ENCODE data around the gene RFXANK. TPM values are rescaled to one million over a fixed set of nuclear protein-coding genes. Genes with fewer than 3 reads are reported as not detected.

Gene RFXANK
- total and polyA plus RNA-seq, 4 donors, result 46.6 to 148 (median 98.6) TPM

DNA sequence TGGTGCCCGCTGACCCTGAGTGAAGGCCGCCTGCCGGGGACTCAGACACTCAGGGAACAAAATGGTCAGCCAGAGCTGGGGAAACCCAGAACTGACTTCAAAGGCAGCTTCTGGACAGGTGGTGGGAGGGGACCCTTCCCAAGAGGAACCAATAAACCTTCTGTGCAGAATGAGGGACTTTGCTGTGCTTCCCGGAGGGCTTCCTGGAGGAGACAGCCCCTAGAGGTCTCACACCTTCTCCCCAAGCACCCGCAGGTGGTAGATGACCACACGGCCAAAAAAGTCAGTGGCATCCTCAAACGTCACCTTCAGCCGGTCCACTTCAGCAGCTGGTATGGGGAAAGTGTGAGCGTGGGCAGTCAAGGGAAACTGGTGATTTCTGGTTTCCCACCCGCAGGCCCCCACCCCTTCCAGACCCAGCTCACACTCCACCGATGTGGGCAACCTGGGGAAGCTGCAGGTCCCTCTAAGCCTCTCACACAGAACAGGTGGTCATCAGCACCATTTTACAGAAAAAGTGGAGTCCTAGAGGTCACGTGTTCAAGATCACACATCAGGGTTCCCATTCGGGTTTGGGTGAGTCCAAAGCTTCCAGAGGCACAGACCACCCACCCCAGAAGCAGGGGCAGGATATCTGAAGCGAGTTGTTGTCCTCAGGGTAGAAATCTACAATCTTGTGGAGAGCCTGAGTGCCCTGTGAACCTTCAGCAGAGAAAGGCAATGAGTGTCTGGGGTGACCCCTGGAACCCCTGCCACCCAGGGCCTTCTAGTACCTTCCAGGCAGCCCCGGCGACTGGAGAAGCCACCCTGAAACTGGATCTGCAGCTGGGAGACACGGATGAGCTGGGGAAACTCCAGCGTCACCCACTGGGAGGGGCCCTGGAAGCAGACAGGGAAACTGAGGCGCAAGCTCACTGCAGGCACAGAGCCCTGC is 9.9 kb downstream of the RFXANK start:
- ATAC-seq (ENCODE audit: insufficient read depth, low FRiP score), result no peak
- TF ChIP-seq, protein P1, sequence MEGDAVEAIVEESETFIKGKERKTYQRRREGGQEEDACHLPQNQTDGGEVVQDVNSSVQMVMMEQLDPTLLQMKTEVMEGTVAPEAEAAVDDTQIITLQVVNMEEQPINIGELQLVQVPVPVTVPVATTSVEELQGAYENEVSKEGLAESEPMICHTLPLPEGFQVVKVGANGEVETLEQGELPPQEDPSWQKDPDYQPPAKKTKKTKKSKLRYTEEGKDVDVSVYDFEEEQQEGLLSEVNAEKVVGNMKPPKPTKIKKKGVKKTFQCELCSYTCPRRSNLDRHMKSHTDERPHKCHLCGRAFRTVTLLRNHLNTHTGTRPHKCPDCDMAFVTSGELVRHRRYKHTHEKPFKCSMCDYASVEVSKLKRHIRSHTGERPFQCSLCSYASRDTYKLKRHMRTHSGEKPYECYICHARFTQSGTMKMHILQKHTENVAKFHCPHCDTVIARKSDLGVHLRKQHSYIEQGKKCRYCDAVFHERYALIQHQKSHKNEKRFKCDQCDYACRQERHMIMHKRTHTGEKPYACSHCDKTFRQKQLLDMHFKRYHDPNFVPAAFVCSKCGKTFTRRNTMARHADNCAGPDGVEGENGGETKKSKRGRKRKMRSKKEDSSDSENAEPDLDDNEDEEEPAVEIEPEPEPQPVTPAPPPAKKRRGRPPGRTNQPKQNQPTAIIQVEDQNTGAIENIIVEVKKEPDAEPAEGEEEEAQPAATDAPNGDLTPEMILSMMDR (IDR thresholded peaks at IDR 0.05; ENCODE audit: control extremely low read depth, extremely low read depth), result no peak
- no peak overlapping the region for H3K9ac ChIP-seq (ENCODE audit: insufficient read depth in 1 of 2, low read length in 2 of 2)
- H3K36me3 ChIP-seq (ENCODE audit: control insufficient read depth in 4 of 4, insufficient read depth in 4 of 4, low read length in 4 of 4), result peaks cover 3 to 28% (median 12%) of the 10 kb centered on the region in 4 donors
- peak overlapping the region; percentile 69 for H3K4me3 ChIP-seq
- H3K4me1 ChIP-seq (ENCODE audit: control insufficient read depth in 5 of 5, insufficient read depth in 5 of 5, low read length in 5 of 5), result peaks cover 0 to 11% (median 0%) of the 10 kb centered on the region in 5 donors
- H3K27me3 ChIP-seq (ENCODE audit: control insufficient read depth in 3 of 3, insufficient read depth in 3 of 3, low read length in 2 of 3), result no peaks in the 10 kb centered on the region
- peaks cover 0 to 2% (median 0%) of the 10 kb centered on the region in 4 donors for H3K9me3 ChIP-seq (ENCODE audit: control insufficient read depth in 4 of 4, insufficient read depth in 3 of 4, low read length in 3 of 4)
- H3K27ac ChIP-seq (ENCODE audit: low read depth in 1 of 2, low read length in 1 of 2), result no peak overlapping the region
- 82 to 85% methylated on average over 19 of the region's 19 CpGs for WGBS, 2 donors
- no peak for DNase-seq

DNA sequence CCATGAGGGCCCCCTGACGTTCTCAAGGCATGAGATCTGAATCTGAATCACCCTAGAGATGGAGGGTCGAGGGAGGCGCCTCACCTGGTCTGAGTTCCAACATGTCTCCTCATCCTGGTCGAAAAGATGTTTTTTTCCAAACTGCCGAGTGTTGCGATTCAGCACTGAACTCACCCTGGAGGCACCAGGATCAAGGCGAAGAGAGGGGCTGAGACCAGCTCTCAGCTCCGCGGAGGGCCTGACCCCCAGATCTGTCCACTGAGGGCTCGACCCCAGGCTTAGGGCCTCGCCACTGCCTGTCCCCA is 10.6 kb downstream of the RFXANK start:
- Histone ChIP-seq H3K9me3 (ENCODE audit: control insufficient read depth in 4 of 4, insufficient read depth in 3 of 4, low read length in 3 of 4) (peaks cover 0 to 5% (median 0%) of the 10 kb centered on the region in 4 donors), H3K4me3 (peak overlapping the region; percentile 69), H3K4me1 (ENCODE audit: control insufficient read depth in 5 of 5, insufficient read depth in 5 of 5, low read length in 5 of 5) (peaks cover 0 to 11% (median 0%) of the 10 kb centered on the region in 5 donors), H3K9ac (ENCODE audit: insufficient read depth in 1 of 2, low read length in 2 of 2) (peak overlapping the region; percentile 0 to 31), H3K27ac (ENCODE audit: low read depth in 1 of 2, low read length in 1 of 2) (peak overlapping the region; percentile 50 to 81), H3K27me3 (ENCODE audit: control insufficient read depth in 3 of 3, insufficient read depth in 3 of 3, low read length in 2 of 3) (no peaks in the 10 kb centered on the region), H3K36me3 (ENCODE audit: control insufficient read depth in 4 of 4, insufficient read depth in 4 of 4, low read length in 4 of 4) (peaks cover 0 to 24% (median 7%) of the 10 kb centered on the region in 4 donors)
- 20 to 29% methylated on average over 11 of the region's 11 CpGs for WGBS, 2 donors
- ATAC-seq (ENCODE audit: insufficient read depth, low FRiP score) (no peak), DNase-seq (peak in 1 of 3 donors; percentile 18)
- TF ChIP-seq, protein P1 (IDR thresholded peaks at IDR 0.05; ENCODE audit: control extremely low read depth, extremely low read depth), result no peak

DNA sequence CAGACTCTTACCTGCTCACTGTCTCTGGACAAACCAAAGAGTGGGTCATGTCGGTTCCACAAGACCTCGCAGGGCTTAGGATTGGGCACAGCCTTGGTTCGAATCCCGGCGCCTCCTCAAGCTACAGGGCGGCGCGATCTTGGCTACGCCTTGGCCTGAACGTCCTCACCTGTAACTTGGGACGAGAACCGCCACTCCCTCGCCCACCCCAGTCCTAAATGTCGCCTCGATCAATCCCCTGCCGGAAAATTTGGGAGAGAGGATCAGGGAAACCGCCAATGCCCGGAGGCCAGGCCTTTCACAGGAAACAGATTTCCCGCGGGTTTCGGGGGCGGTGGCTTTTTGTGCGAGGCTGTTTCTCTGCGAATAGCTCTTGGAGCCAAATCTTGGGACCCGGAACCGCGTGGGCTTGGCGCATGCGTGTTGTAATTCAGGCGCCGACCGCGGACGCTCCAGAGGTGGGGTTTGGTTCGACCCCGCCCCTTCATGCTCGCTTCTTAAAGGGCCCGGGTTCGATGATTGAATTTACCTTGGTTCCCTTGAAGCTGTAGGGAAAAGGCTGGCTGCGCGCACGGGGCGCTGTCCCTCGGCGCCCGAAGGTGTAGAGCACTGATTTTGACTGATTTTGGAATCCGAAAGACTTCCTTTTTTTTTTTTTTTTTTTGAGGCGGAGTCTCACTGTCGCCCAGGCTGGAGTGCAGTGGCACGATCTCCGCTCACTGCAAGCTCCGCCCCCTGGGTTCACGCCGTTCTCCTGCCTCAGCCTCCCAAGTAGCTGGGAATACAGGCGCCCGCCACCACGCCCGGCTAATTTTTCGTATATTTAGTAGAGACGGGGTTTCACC is 11.2 kb downstream of the RFXANK start, which contains the start of gene NR2C2AP:
TSS of gene NR2C2AP (minus strand) at position 403 of the 845 bp plus-strand sequence. CDS start at position 49, 354 bp downstream.
- peak; percentile 92 for ATAC-seq (ENCODE audit: insufficient read depth, low FRiP score)
- Histone ChIP-seq H3K9me3 (ENCODE audit: control insufficient read depth in 4 of 4, insufficient read depth in 3 of 4, low read length in 3 of 4) (peaks cover 0 to 5% (median 0%) of the 10 kb centered on the region in 4 donors), H3K27me3 (ENCODE audit: control insufficient read depth in 3 of 3, insufficient read depth in 3 of 3, low read length in 2 of 3) (no peaks in the 10 kb centered on the region), H3K4me1 (ENCODE audit: control insufficient read depth in 5 of 5, insufficient read depth in 5 of 5, low read length in 5 of 5) (peaks cover 0 to 11% (median 0%) of the 10 kb centered on the region in 5 donors), H3K27ac (ENCODE audit: low read depth in 1 of 2, low read length in 1 of 2) (peak within 1 kb of the TSS; percentile 50 to 81), H3K4me3 (peak within 1 kb of the TSS; percentile 69), H3K9ac (ENCODE audit: insufficient read depth in 1 of 2, low read length in 2 of 2) (peak within 1 kb of the TSS; percentile 0 to 31), H3K36me3 (ENCODE audit: control insufficient read depth in 4 of 4, insufficient read depth in 4 of 4, low read length in 4 of 4) (peaks cover 0 to 20% (median 4%) of the 10 kb centered on the region in 4 donors)
- 6 to 7% methylated on average over 60 of the region's 60 CpGs for WGBS, 2 donors
- TF ChIP-seq, protein P1 (IDR thresholded peaks at IDR 0.05; ENCODE audit: control extremely low read depth, extremely low read depth), result peak; percentile 33
- DNase-seq, result peak; percentile 91 to 93 (median 91)
